GM18526 (cell line): ENCODE results near the gene DHX57.
A peak's percentile ranks its signal among the peaks of the same experiment; 100 is the strongest.

ENCODE experiments used
- POLR2A ChIP-seq: IDR thresholded peaks from 3 replicates; pipeline ENCODE4 v1.6.1; 2011; ENCODE audit not compliant: insufficient read length; ENCODE audit errors: extremely low read depth

Gene DHX57

DNA sequence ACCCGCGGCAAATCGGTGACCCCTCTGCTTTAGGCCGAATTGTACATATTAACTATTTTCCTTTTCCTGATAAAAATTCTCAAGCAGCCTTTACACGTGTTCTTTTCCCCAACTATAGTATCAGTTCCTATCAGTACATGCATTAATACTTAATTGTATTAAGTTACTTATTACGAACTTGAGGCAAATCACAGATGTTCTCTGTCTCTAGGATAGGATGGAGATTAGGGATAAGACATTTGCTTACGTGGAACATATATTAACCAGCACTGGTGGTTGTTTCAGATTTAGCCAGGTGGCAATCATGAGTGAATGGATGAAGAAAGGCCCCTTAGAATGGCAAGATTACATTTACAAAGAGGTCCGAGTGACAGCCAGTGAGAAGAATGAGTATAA is 97.0 kb downstream of the DHX57 start:
- no peak for TF ChIP-seq POLR2A

DNA sequence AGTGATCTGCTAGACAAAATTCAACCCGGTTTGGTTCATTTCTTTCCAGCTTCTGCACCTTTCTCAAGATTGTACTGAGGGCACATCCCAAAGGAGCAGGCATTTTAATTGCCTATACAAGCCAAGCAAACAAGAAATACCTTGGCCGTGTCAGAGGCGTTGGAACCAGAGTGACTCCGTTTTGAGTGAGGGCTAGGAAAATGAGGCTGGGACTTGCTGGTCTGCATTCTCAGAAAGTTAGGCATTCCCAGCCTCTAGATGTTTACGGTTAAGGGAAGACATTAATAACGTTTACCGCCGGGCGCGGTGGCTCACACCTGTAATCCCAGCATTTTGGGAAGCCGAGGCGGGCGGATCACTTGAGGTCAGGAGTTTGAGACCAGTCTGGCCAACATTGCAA is 99.2 kb downstream of the DHX57 start:
- no peak for TF ChIP-seq POLR2A

DNA sequence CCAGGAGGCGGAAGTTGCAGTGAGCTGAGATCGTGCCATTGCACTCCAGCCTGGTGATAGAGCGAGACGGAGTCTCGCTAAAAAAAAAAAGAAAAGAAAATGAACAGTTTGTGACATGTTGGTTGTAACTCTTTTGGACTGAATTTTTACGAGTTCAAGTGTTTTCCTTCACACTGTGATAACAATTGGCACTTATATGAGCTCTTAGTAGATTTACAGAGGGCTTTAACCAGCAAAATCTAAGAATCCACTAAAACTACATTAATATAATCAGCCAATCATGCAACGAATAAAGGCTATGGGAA is 99.9 kb downstream of the DHX57 start:
- TF ChIP-seq POLR2A, result no peak

DNA sequence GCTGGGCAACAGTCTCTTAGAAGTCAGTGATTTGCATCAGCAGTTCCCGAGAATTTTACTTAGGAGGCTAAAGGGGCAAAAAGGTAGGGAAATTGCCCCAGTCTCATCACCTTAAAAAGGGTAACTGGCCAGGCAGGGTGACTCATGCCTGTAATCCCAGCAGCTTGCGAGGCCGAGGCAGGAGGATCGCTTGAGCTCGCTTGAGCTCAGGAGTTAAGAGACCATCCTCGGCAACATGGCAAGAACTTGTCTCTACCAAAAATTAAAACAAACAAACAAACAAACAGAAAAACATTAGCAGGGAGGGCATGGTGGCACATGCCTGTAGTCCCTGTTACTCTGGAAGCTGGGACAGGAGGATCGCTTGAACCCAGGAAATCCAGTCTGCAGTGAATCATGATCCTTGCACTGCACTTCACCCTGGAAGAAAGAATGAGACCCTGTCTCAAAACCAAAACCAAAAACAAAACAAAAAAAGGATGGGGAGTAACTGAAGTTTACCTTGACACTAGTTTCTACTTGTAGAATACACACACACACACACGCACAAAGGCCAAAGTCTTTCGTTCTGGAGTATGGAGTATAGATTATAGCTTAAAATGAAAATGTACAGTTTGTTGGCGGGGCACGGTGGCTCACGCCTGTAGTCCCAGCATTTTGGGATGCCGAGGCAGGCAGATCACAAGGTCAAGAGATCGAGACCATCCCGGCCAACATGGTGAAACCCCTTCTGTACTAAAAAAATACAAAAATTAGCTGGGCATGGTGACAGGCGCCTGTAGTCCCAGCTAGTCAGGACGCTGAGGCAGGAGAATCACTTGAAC is 100.4 kb downstream of the DHX57 start:
- no peak for TF ChIP-seq POLR2A

DNA sequence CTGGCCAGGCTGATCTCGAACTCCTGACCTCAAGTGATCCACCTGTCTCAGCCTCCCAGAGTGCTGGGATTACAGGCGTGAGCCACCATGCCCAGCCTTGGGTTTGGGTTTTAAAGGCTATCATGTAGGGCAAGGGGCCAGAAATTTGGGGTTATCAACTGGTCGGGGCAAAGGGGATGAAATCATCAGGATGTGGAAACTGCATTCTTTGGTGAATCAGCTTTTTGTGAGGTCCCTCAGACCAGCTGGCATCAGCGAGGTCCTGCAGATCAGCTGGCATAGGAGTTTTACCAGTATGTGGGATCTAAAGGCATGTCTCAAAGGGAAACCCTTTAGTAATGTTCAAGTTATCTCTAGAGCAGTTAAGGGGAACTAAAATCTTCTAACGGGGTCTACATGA is 104.1 kb downstream of the DHX57 start:
- TF ChIP-seq POLR2A, result no peak

DNA sequence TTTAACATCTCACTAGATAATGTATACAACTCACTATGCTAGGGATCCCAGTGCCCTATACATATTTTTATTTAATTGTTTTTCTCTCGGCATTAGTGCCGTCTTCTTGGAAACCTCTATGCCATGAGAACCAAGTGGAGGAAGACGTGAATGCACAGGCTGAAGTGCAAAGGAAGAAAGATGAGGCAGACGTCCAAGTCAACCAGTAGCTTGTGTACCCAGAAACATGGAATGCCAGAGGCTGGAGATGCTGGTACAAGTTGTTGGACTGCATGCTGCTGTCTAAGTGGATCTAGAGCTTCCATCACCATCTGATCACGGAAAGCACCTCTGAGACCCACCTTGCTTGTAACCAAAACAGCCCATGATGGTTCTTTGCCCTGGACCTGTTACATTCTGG is 110.2 kb downstream of the DHX57 start:
- no peak for TF ChIP-seq POLR2A

DNA sequence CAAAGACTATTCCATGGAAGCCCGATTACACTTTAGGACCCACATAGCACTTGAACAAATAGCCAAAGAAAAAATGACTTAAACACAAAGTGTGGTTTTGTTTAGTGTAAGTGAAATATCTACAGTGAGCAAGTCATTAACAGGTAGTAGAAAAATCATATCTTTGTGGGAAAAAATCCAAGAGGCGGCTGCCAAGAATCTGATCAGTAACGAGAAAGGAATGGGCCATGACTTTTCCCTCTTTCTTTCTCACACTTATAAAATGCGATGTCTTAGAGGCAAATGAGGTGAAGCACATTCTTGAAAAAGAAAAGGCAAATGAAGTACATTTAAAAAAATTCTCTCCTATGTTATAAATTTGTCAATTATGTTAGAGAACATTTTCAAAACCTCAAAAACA is 110.6 kb downstream of the DHX57 start:
- no peak for TF ChIP-seq POLR2A

DNA sequence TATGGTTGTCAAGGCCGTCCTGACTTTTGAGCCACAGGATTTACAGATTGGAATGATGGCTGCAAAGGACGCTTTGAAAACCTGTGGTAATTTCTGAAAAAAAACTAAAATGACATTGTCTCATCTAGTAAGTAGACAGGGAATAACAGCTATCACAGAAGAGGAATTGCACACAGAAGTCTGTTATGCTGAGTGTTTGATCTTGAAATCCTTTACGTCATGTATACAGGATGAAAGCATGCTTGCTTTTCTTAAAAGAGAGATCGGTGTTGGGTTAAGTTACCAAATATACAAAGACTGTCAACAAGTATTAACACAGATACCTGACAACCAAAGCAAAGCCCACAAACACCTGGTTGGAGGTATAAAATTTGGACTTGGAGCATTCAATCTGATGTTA is 112.0 kb downstream of the DHX57 start:
- TF ChIP-seq POLR2A, result no peak

DNA sequence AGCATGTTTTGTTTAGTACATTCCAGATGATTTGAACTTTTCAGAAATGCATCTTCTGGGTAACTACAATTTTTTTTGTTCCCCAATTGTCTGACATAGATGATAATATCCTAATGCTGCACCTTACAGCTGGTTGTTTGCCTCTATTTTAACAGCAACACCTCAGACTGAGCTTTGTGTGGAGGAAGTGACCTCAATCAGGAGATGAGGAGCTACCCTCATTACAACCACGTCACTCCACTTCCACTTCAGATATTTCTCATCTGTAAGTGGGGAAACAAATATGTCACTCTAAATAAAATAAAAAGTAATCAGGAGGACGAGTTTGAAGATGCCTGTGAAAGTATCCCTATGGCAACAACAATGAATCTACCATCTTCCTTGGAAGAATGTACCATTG is 112.5 kb downstream of the DHX57 start:
- TF ChIP-seq POLR2A, result no peak

DNA sequence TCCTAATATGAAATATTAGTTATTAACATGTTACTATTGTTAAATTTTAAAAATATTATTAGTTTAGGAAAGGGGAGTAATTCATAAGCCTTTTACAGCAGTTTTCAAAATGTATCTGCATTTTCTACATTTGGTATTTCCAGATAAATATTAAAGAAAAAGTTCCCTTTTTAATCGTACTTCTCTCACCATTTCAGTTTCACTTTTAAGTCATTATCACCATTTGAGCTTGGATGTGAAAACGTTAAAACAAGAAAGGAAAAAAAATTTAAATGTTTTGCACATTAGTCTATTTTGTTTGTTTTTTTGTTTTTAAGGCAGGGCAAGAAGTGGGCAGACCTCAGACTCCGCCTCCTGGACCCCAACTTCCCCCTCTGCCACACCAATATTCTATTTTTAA is 121.2 kb downstream of the DHX57 start:
- no peak for TF ChIP-seq POLR2A

DNA sequence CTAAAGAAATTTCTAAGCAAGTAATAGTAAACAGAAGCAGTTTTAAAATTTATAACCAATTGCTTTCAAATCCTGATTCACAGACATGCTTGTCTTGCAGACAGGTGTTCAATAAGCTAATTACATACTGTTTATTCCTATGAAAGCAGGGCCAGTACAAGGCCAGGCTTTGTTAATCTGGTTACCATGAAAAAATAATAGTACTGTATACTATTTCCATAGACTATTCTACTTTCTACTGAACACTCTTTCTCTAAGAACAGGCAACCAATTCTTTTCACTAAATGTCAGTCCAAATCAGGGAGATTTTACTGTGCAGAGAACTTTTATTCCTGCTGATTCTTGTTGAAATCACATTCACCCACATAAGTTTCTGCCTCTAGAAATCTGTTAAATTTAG is 121.7 kb downstream of the DHX57 start:
- TF ChIP-seq POLR2A, result no peak

DNA sequence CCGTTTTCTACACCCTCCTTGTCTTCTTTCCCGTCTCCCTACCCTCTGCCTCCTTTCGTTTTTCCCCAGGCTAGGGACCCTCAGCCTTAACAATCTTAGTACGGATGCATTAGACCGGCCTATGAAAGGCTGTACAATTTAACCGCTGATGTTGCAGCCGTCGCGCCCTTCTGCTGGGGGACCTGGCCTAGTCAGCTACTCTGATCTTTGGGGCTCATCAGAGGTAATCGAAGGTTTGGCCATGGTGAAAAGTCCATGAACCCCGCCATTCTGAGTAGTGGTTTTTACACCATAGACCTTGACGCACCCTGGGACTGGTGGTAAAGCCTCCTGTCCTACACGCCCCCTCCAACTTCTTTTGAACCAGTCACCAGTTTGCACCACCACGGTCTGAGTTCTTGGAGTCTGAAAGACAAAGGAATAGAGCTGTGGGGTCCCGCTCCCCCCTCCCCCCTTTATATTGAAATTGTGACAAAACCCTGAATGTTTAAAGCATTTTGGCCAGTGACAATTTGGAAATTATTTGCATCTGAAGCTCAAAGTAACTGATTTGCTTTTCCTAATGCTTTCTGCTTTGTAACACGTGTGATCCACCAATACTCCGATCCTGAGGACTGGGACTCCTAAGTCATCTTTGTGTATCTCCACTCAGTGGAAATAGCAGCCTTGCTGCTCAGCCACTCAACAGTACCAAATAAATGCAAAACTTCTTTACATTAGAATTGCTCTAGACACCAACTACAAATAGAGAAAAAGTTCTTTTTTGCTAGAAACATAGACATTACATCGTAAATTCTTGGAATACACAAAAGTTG is 123.9 kb downstream of the DHX57 start:
- TF ChIP-seq POLR2A, result no peak

DNA sequence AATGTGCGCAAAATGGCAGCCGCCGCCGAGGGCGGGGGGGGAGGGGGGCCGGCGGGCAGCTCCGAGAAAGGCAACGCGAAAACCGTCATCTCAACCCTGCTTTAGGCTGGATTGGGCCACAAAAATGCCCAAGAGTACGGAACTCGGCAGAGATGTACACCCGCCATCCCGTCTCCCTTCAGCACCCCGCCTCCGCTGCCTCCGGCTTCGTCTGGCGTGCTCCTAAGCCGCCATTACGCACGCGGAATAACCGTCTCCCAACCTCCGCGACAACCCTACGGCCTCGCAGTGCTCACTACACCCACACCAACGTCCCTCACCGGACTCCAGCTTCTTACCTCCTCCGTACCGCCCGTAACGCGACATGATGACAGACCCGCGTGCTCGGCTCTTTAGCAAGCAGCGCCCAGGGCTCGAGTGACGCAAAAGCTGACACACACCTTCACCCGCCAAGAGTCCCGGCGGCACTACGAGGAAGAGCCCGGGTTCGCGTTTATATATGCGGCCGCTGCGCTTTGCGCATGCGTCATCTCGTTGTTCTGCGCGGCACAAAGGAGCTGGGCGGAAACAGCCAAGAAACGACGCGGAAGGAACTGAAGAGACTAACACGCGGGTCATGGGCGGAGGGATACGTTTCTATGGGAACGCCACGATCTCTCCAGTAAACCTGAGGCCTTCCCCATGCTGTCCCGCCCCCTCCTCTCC is 124.7 kb downstream of the DHX57 start, which contains the start of gene SRSF7:
TSS of gene SRSF7 (minus strand) at position 471 of the 705 bp plus-strand sequence. CDS start at position 366, 105 bp downstream.
- TF ChIP-seq POLR2A, result peak; percentile 100

DNA sequence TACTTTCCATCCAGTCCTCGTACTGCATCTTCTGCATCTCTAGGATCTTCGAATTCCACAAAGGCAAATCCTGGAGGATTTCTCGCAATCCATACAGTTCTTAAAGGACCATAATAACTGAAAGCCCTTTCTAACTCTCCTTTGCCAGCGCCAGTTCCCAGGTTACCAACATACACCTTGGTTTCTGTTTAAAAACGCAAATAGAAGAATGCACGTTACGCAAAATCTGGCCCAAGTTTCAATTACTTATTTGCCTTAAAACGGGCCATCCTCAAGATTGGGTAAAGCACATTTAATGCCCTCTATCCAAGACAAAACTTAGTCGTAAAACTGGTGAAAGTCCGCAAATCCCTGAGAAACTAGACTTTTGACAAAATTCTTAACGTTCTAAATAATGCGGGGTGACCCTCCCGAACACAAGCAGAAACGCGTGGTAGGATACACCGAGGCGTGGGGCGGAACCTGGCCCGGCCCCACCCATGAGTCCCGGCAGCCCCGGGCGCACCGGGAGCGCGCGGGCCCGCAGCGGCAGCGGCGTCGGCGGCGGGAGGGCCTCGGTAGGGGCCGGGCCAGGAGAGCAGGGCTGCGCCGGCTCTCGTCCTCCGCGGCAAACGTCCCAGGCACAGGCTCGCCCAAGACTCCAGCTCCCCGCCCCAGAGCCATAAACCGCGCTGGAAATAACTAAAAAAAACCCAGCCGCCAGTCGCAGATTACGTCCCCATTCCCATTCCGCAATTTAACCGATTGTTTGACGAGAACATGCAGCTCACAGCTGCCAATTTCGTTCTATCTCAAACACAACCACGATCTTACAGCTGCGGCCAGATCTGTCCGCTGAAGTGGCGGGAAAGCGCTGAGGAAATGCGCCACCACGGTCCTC is 125.5 kb downstream of the DHX57 start:
- peak; percentile 49 for TF ChIP-seq POLR2A
